Measurements from ENCODE around the gene ATP1B1.

The ATP1B1 gene

GRCh38 chr1:169094897-169095569 is 11.5 kb upstream of the ATP1B1 start:
- DNase-seq (ENCODE audit: low spot score): no peak

DNA sequence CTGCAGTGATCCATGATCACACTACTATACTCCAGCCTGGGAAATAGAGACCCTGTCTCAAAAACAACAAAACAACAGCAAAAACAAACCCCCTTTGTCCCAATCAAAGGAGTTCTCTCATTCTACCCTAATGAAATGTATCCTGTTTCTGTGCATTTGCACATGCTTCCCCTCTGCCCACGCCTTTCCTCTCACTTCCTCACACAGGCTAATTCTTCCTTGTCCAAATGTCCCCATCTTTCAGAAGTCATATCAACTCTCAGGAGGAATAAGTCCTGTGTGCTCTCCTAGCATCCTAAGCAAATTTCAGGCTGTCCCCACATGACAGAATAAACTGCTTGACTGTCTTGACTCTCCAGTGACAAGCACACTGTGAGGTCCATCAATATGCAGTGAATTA is 8.1 kb upstream of the ATP1B1 start:
- DNase-seq (ENCODE audit: low spot score): no peak

- no peak for DNase-seq (ENCODE audit: low spot score)
Measured at GRCh38 chr1:169099561-169099960, 6.9 kb upstream of the ATP1B1 start.

DNA sequence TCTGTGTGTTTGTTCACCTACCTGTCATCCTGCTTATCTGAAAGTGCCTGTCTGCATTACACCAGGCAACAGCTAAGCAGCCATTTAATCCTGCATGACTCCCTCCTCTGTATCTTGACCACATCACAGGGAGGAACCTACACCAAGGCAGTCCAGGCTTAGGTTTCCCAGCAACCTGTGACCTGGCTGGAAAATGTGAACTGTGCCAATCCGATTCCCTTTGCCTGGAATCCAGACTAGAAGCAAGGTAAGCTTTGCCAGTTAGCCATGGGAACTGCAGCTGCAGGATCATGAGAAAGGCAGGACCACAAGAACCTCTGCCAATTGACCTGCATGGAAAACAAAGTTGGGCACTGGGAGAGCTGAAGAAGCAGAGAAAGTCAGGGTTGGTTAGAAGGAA is 6.3 kb upstream of the ATP1B1 start:
- no peak for DNase-seq (ENCODE audit: low spot score)

GRCh38 chr1:169100651-169101088 is 5.8 kb upstream of the ATP1B1 start:
- no peak for DNase-seq (ENCODE audit: low spot score)

DNA sequence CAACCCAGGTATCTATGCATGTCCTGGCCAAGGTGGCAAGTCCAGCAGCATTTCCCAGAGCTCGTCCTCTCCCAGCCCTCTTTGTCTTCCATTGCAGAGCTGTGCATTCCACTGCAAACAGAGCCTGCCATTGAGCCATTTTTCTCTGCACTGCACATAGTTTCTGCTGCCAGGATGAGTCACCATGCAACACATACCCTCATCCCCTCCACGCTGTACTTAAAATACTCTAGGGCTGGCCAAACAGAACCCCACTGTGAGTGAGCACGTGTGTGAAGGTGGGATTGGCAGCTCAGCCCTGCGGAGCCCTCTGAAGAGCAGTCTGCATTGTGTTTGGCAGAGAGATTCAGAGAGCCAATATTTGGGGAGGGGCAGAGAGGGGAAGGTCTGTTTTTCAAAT is 3.9 kb upstream of the ATP1B1 start:
- no peak for DNase-seq (ENCODE audit: low spot score)

DNA sequence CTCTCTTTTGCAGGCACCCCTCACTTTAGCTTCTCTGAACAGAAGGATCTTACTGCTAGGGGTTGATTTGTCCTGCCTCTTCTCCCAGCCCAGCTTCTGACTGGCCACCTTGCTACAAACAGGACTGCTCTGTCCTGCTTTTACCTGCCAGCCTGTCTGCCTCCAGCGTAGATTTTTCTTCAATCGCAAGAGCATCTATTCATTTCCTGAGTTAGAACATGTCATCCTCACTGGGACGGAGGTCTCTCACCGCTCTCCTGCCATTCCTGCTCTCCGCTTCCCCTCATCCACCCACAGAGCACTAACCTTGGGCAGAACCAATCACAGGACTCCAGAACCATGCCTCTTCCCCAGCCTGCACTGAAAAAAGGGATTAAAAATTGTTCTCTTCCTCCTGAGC is 3.5 kb upstream of the ATP1B1 start:
- DNase-seq (ENCODE audit: low spot score): no peak

DNA sequence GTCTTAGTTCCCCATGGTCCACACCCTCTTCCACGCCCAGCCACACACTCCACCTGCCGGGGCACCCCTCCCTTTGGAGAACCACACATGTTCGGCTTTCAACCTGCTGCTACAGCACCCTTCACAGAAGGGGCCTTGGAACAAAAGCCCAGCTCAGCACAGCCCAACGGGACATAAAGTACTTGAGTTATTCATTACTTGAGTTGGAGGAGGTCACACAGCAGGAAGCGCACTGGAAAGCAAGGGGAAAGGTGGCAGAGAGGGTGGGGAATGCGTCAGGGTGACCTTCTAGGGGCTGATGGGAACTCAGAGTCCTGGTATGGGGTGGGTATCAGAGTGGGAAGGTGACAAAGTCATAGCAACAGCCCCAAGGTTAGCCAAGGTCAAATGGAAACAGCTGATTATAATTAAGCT is 3.0 kb upstream of the ATP1B1 start:
- DNase-seq (ENCODE audit: low spot score): no peak

GRCh38 chr1:169105087-169105433 is 1.4 kb upstream of the ATP1B1 start:
- no peak for DNase-seq (ENCODE audit: low spot score)

DNA sequence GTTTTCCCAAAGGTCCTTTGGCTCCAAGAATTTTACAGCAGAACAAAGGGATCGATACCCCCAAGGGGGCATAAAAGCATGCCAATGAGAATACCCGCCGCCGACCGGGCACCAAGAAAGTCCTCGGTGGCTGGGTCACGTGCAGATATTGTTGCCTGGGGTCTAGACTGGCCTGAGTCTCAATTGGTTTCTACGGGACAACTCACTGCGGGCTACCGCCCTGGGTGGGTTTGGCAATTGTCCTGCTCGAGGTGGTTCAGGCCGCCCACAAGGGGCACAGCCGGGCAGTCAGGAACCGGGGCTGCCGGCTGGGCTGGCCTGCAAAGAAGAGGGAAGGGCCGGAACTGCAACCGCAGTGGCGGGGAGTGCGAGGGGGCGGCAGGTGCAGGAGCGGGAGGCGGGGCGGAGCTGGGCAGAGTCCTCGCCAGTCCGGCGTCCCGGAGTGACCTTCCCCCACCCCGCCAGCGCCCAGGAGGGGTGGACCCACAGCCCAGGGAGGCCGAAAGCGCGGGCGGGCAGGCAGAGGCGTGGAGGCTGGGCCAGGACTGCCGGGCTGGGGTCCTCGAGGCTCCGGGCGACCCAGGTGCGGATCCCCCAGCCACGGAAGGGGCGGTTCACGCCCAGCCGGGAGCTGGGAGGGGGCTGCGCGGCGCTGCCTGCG is 926 bp upstream of the ATP1B1 start:
- DNase-seq (ENCODE audit: low spot score): no peak

- no peak for DNase-seq (ENCODE audit: low spot score)
Measured at GRCh38 chr1:169106921-169107602, 572 bp downstream of the ATP1B1 start.

GRCh38 chr1:169107603-169108208 is 1.2 kb downstream of the ATP1B1 start:
- no peak for DNase-seq (ENCODE audit: low spot score)

DNA sequence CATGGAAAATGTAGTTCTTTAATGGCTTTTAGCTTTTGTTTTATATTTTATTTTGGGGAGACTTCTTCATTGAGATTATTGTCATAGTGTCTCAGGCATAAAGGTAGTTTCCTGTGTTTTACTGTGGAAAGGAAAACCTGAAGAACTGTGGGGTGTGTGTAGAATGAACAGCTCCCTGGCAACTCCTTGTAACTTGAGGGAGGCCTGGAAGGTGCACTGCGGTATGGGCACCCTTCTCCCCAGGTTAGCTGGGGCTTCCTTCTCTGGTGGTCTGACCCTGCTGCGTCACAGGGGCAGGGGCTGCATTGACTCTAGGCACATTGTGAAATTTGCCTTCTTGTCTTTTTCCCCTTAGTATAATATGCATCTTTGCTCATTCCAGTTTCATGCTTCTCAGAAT is 1.7 kb downstream of the ATP1B1 start:
- no peak for DNase-seq (ENCODE audit: low spot score)

GRCh38 chr1:169108863-169109560 is 2.5 kb downstream of the ATP1B1 start:
- DNase-seq (ENCODE audit: low spot score): no peak

DNA sequence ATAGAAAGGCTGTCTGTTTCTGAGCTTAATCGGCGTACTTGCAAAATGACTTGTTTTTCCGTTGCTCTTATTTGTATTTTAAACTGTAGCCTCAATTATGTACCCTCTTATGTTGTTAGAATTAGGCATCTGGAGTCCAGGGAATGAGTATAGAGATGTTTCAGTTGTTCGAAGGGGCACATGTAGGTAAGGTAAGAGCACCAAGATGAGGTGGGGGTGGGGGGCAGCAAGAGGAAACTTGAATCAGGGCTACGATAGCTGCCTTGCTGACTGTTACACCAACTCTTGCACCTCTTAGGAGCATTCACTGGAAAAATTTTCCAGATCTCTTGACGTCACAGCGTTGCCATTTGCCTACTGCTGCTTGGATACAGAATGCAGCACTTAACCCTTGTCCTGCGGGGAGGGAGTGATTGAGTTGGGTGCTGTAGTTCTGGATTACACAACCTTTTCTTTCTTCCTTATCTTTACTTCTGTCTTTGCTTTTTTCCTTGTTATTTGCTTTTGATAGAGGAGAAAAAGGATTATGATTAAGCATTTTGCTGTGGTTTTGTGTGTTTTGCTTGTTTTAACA is 3.2 kb downstream of the ATP1B1 start:
- no peak for DNase-seq (ENCODE audit: low spot score)

DNA sequence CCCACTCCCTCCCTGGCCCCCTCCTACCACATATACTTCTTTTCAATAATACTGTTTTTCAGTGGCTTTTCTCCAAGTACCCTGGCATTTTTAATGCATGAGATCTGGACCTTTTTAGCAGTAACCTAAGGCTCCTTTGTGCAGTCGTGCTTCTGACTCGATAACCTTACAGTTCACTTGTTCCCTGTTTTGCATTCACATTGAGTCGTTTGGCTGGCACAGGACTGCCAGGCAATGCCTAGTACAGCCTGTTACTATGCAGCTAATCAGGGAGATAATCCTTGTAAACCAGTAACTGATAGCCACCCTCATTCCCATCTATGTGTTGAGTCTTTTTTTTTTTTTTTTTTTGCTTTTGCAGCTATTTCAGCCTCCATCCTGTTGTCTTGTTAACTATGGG is 3.7 kb downstream of the ATP1B1 start:
- no peak for DNase-seq (ENCODE audit: low spot score)

GRCh38 chr1:169110689-169111447 is 4.4 kb downstream of the ATP1B1 start:
- DNase-seq (ENCODE audit: low spot score): no peak

GRCh38 chr1:169111472-169111871 is 5.0 kb downstream of the ATP1B1 start:
- no peak for DNase-seq (ENCODE audit: low spot score)

DNA sequence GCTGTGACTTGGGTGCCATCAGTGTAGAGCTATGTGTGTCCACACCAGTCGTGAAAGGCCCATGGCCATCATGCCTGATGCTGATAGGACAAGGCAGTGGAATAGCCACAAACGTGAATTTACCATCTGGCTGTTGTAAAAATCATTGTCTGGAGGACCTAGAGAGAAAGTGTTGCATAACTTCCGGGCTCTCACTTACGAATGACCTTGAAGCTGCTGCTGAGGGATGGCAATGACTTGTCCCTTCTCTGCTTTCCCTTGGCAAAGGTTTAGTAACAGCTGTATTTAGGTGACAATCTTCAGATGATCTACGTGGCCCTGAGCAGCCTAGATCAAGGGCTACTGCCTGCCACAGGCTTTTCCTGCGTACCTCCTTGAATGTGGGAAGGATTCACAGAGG is 5.8 kb downstream of the ATP1B1 start:
- no peak for DNase-seq (ENCODE audit: low spot score)

- DNase-seq (ENCODE audit: low spot score): no peak
Measured at GRCh38 chr1:169113613-169114119, 7.2 kb downstream of the ATP1B1 start.
